Testis (tissue), 3 donors: ENCODE data around the gene YLPM1. TPM values are rescaled to one million over a fixed set of nuclear protein-coding genes. Genes with fewer than 3 reads are reported as not detected.
A peak's percentile ranks its signal among the peaks of the same experiment; 100 is the strongest.

ENCODE experiments used
- DNase-seq: peaks from one replicate; pipeline ENCODE4 v3.0.0-alpha.2; 2019
- H3K27ac ChIP-seq, 2 donors: fragments of 200-600 bp; sonication (generic); one replicate each; pipeline ENCODE4 v1.5.1; 2019
- H3K27me3 ChIP-seq: fragments of 200-600 bp; sonication (generic); one replicate; pipeline ENCODE4 v1.5.1; 2019
- H3K36me3 ChIP-seq: fragments of 200-600 bp; sonication (generic); one replicate; pipeline ENCODE4 v1.5.1; 2017; ENCODE audit warnings: low read depth; ENCODE audit errors: missing control alignments
- H3K4me1 ChIP-seq: fragments of 200-600 bp; sonication (generic); one replicate; pipeline ENCODE4 v1.5.1; 2019
- H3K4me3 ChIP-seq, 2 donors: fragments of 200-600 bp; sonication (generic); one replicate each; pipeline ENCODE4 v1.5.1; 2017 to 2019
- H3K9me3 ChIP-seq: fragments of 200-600 bp; sonication (generic); one replicate; pipeline ENCODE4 v1.5.1; 2017
- POLR2A ChIP-seq: fragments of 450-650 bp; IDR thresholded peaks from one replicate; pipeline ENCODE4 v1.6.1; 2017; ENCODE audit warnings: antibody characterized with exemption, mild to moderate bottlenecking, moderate library complexity
- WGBS, 2 donors: methylation state at CpG; one replicate each; pipeline ENCODE4 v1.1.5; 2018; 5-methylcytosine and 5-hydroxymethylcytosine counted together
- intact Hi-C: fragments of 100-400 bp; cut with DNase I; formaldehyde crosslinking; loops from one replicate; pipeline ENCODE4 v1.15.1; 2023; ENCODE audit warnings: low total_unique reads
- polyA plus RNA-seq: library from polyadenylated mRNA; stranded (reverse); fragments of 350-450 nt; fragmentation: Illumina TruSeq; extraction: RNeasy Lipid Tissue Mini Kit (QIAGEN cat#74804); gene quantifications from one replicate; pipeline ENCODE4 v1.2.3, GENCODE V29; 2014; ENCODE audit warnings: low read depth, low replicate concordance; ENCODE audit not compliant: insufficient read depth
- total RNA-seq, 2 donors: library from RNA; depleted of rRNA; stranded (reverse); fragments of >200 nt; gene quantifications; one replicate each; pipeline ENCODE4 v1.2.3, GENCODE V29; 2016
- TF ChIP-seq, protein P1 (sequence below), 3 experiments: fragments of 450-650 bp in 2 of 3; fragments of 200-600 bp in 1 of 3; sonication (generic) in 1 of 3; IDR thresholded peaks; one replicate each; pipeline ENCODE4 v1.5.1; 2016 to 2019; ENCODE audit warnings: antibody characterized with exemption in 3 of 3, mild to moderate bottlenecking in 2 of 3, moderate library complexity in 1 of 3

YLPM1 gene
- total and polyA plus RNA-seq, 3 donors from 2014 or later: 83.2 to 124 (median 99.9) TPM

DNA sequence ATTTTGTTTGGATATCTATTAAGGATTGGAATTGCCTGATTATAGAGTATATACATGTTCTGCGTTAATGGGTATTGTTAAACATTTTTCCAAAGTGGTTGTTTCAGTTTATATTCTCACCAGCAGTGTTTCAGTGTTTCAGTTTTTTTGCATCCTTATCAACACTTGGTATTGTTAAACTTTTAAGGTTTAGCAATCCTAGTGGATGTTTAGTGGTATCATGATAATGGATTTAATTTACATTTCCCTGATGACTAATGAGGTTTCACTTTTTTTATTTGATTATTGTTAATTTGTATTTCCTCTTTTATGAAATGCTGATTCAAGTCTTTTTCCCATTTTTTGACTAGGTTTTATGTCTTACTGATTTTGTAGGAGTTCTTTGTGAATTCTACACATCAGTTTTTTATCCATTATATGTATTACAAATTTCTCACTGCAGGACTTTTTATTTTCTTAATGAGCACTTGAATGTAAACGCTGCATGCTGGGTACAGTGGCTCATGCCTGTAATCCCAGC, 23.7 kb downstream of the YLPM1 start:
- H3K36me3 ChIP-seq: no peaks in the 10 kb centered on the region
- TF ChIP-seq, protein P1, sequence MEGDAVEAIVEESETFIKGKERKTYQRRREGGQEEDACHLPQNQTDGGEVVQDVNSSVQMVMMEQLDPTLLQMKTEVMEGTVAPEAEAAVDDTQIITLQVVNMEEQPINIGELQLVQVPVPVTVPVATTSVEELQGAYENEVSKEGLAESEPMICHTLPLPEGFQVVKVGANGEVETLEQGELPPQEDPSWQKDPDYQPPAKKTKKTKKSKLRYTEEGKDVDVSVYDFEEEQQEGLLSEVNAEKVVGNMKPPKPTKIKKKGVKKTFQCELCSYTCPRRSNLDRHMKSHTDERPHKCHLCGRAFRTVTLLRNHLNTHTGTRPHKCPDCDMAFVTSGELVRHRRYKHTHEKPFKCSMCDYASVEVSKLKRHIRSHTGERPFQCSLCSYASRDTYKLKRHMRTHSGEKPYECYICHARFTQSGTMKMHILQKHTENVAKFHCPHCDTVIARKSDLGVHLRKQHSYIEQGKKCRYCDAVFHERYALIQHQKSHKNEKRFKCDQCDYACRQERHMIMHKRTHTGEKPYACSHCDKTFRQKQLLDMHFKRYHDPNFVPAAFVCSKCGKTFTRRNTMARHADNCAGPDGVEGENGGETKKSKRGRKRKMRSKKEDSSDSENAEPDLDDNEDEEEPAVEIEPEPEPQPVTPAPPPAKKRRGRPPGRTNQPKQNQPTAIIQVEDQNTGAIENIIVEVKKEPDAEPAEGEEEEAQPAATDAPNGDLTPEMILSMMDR (IDR thresholded peaks at IDR 0.05): no peak
- TF ChIP-seq POLR2A: no peak
- H3K27me3 ChIP-seq: no peaks in the 10 kb centered on the region
- no peak for DNase-seq
- intact Hi-C loops: no loop called here
- H3K9me3 ChIP-seq: no peaks in the 10 kb centered on the region
- no peak overlapping the region for H3K27ac ChIP-seq
- no peak overlapping the region for H3K4me3 ChIP-seq
- 86 to 91% methylated on average over 2 of the region's 2 CpGs for WGBS, 2 donors
- no peaks in the 10 kb centered on the region for H3K4me1 ChIP-seq

DNA sequence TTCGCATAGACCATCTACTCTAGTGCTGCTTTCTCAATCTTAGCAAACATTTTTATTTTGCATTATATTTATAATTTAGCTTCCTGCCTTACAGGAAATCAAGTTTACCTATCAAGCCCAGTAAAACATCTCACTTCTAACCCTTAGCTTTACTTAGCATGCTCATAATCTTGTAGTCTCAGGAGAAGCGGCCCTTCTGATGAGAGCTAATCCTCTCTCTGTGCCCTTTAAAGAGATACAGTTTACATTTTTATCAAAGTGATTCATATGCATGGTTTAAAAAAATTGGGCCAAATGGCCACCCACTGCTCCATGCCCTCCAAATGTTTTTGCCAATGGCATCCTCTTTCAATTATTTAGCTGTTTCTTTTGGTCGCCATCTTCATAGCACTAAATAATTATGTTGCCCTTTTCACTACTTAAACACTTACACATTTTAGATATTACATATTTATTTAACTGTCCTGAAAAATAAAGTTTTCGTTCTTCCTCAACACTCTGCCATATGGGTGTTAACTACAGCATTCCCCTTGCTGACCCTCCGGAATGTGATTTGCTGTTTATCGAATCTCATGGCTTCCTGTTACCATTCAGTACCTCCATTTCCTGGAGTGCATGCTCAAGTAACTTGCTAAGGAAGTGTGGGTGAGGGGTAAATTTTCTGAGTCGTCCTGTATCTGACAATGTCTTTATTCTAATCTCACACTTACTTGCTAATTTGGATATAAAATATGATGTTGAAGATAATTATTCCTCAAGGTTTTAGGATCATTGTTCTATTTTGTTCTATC, 29.3 kb downstream of the YLPM1 start:
- no peak for DNase-seq
- no peak for TF ChIP-seq POLR2A
- TF ChIP-seq, protein P1 (IDR thresholded peaks at IDR 0.05): no peak
- Histone ChIP-seq H3K36me3 (no peaks in the 10 kb centered on the region), H3K27ac (no peak overlapping the region), H3K9me3 (no peaks in the 10 kb centered on the region), H3K27me3 (no peaks in the 10 kb centered on the region), H3K4me1 (peaks cover 8% of the 10 kb centered on the region), H3K4me3 (no peak overlapping the region)
- WGBS, 2 donors: 63 to 64% methylated on average over 7 of the region's 7 CpGs
- intact Hi-C loops: no loop called here

DNA sequence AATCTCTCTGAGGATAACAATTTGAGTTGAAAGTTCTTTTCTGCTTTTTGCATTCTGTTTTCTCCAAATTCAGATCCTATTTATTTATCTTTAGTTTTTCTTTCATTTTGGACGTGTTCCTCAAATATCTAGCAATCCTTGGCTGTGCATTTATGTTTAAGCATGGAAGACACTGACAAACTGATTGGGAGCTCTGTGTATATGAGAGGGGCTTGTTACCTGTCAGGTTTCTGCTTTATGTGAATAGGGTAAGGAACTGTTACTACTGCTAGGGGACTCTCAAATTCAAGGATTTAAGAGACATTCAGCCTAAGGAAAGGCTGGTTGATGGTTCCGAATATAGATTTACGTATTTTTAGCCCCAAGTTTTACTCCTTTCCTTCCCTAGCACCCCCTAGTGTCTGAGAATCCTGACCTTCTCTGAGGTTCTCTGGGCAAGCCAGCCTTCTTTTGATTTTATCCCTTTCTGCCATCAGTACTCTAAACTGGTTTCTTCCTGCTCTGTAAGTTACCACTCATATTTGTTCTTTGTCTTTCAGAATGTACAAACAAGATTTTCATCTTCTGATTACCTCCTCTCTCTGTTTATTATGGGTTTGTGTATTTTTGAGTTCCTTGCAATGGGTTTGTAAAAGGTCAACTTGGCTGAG, 30.5 kb downstream of the YLPM1 start:
- TF ChIP-seq POLR2A: no peak
- TF ChIP-seq, protein P1 (IDR thresholded peaks at IDR 0.05): peak in 2 of 3 experiments; percentile 16 to 28
- intact Hi-C loops: no loop called here
- DNase-seq: no peak
- Histone ChIP-seq H3K9me3 (no peaks in the 10 kb centered on the region), H3K27ac (peak overlapping the region in 1 of 2 donors; percentile 47), H3K4me1 (peaks cover 8% of the 10 kb centered on the region), H3K4me3 (no peak overlapping the region), H3K36me3 (no peaks in the 10 kb centered on the region), H3K27me3 (no peaks in the 10 kb centered on the region)
- 42 to 45% methylated on average over 3 of the region's 3 CpGs for WGBS, 2 donors

DNA sequence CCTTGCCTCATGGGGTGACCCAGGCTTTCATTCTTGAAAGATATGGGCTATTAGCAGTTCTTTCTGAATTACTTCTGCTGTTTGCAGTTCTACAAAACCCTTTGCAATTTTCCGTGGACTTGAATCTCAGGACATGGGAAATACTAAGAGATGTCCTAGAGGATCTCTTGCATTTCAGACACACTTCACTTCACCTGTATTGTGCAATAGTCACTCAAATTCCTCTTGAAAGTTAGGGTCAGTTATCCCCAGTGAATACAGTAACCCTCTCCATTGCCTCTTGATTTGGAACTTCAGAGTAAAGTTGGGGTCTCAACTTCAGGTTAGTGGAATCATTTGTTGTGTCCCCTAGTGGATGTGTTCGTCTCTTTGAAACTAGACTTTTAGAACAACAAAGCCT, 31.8 kb downstream of the YLPM1 start:
- TF ChIP-seq POLR2A: no peak
- TF ChIP-seq, protein P1 (IDR thresholded peaks at IDR 0.05): no peak
- H3K27ac ChIP-seq: no peak overlapping the region
- H3K36me3 ChIP-seq: no peaks in the 10 kb centered on the region
- H3K9me3 ChIP-seq: no peaks in the 10 kb centered on the region
- WGBS, 2 donors: 96 to 100% methylated on average over 2 of the region's 2 CpGs
- DNase-seq: no peak
- intact Hi-C loops: no loop called here
- H3K4me3 ChIP-seq: no peak overlapping the region
- no peaks in the 10 kb centered on the region for H3K27me3 ChIP-seq
- peaks cover 8% of the 10 kb centered on the region for H3K4me1 ChIP-seq
